Thoracic aorta (tissue), 2 donors: ENCODE results near the gene PPIE. TPM values are rescaled to one million over a fixed set of nuclear protein-coding genes. Genes with fewer than 3 reads are reported as not detected.
"Not testable (repeated sequence)": the region's sequence is repeated elsewhere in the genome, so short reads cannot be mapped to it uniquely, and the experiment has no call there.

Experiments used
- ATAC-seq: fragments of 150-250 bp; one replicate; pipeline ENCODE4 v1.8.0; 2017; ENCODE audit warnings: low read depth; ENCODE audit not compliant: insufficient number of reproducible peaks, low FRiP score
- DNase-seq: peaks from one replicate; pipeline ENCODE4 v3.0.0-alpha.2; 2020; ENCODE audit warnings: low spot score
- H3K27ac ChIP-seq, 2 donors: fragments of 200-600 bp; sonication (generic); 1 replicate in 1 of 2; 2 replicates in 1 of 2; pipeline ENCODE4 v1.5.1; 2016; ENCODE audit warnings: mild to moderate bottlenecking in 2 of 2, moderate library complexity in 2 of 2
- H3K27me3 ChIP-seq: fragments of 200-600 bp; sonication (generic); replicated peaks from 2 replicates; pipeline ENCODE4 v1.6.0; 2016; ENCODE audit warnings: mild to moderate bottlenecking; ENCODE audit not compliant: insufficient read depth
- H3K36me3 ChIP-seq: fragments of 200-600 bp; sonication (generic); one replicate; pipeline ENCODE4 v1.5.1; 2016
- H3K4me1 ChIP-seq, 2 donors: fragments of 200-600 bp; sonication (generic); 1 replicate in 1 of 2; 2 replicates in 1 of 2; pipeline versions ENCODE4 v1.5.1 to v1.6.0; 2016; ENCODE audit warnings: low read depth in 2 of 2, mild to moderate bottlenecking in 1 of 2; ENCODE audit not compliant: control insufficient read depth in 1 of 2
- H3K4me3 ChIP-seq: fragments of 200-600 bp; sonication (generic); 2 replicates; pipeline ENCODE4 v1.5.1; 2016; ENCODE audit warnings: mild to moderate bottlenecking
- H3K9me3 ChIP-seq: fragments of 200-600 bp; sonication (generic); 2 replicates; pipeline ENCODE4 v1.5.1; 2016
- CTCF ChIP-seq: fragments of 200-600 bp; sonication (generic); IDR thresholded peaks from one replicate; pipeline ENCODE4 v1.5.1; 2019; ENCODE audit warnings: antibody characterized with exemption
- total RNA-seq, 2 donors: library from RNA; depleted of rRNA; stranded (reverse); fragments of >200 nt; gene quantifications; one replicate each; pipeline versions ENCODE4 v1.1.0 to v1.2.3, GENCODE V29; 2016

Gene PPIE
- total RNA-seq, 2 donors from 2014 or later = 30.4 to 53.9 TPM

DNA sequence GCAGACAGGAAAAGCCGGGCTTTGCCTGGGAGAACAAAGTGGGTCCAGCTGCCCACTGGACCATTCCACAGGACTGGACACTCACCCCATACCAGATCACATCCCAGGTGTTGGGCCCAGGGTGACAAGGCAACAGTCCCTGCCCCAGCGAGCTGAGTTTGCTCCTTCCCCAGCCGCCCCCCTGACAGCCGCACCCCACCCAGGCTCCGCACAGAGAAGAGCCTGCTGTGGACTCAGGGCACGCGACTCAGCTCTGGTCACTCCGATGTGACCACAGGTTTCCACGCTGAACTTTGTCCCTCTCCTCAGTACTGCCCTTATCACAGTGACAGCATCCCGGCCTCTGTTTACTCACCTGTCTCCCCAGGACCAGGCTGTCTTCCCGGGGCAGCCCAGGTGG lies 48.8 kb downstream of the PPIE start:
- no peaks in the 10 kb centered on the region for H3K36me3 ChIP-seq
- no peak for ATAC-seq
- no peak overlapping the region for H3K27ac ChIP-seq
- no peaks in the 10 kb centered on the region for H3K27me3 ChIP-seq
- DNase-seq = no peak
- peaks cover 0 to 5% of the 10 kb centered on the region in 2 donors for H3K4me1 ChIP-seq
- no peak overlapping the region for H3K4me3 ChIP-seq
- no peak for TF ChIP-seq CTCF
- no peaks in the 10 kb centered on the region for H3K9me3 ChIP-seq

- DNase-seq = not testable (repeated sequence)
These were observed 49.3 kb downstream of the PPIE start for GRCh38 chr1:39787964-39788363.

GRCh38 chr1:39788426-39788757 lies 49.7 kb downstream of the PPIE start:
- ATAC-seq (no peak), DNase-seq (no peak)
- H3K27ac ChIP-seq = no peak overlapping the region
- H3K27me3 ChIP-seq = no peaks in the 10 kb centered on the region
- H3K9me3 ChIP-seq = no peaks in the 10 kb centered on the region
- peak overlapping the region; percentile 70 for H3K4me3 ChIP-seq
- H3K36me3 ChIP-seq = no peaks in the 10 kb centered on the region
- H3K4me1 ChIP-seq = peaks cover 0 to 5% of the 10 kb centered on the region in 2 donors
- no peak for TF ChIP-seq CTCF

More at GRCh38 chr1:39787964-39788363, 49.3 kb downstream of the PPIE start:
- not testable (repeated sequence) for H3K9me3 ChIP-seq, H3K27ac ChIP-seq, H3K4me3 ChIP-seq, H3K36me3 ChIP-seq, H3K4me1 ChIP-seq, H3K27me3 ChIP-seq, ATAC-seq

- H3K9me3 ChIP-seq = no peaks in the 10 kb centered on the region
- H3K27me3 ChIP-seq = no peaks in the 10 kb centered on the region
- DNase-seq = no peak
- H3K27ac ChIP-seq = no peak within 1 kb of the TSS
- no peaks in the 10 kb centered on the region for H3K36me3 ChIP-seq
- ATAC-seq = no peak
- TF ChIP-seq CTCF = no peak
- H3K4me3 ChIP-seq = peak within 1 kb of the TSS; percentile 70
- peaks cover 0 to 5% of the 10 kb centered on the region in 2 donors for H3K4me1 ChIP-seq
These were observed 50.3 kb downstream of the PPIE start, which contains the start of gene BMP8B for GRCh38 chr1:39788758-39789570. Gene BMP8B, minus strand, starts transcription at chr1:39788865. Its CDS starts 380 bp downstream, at chr1:39788485.

DNA sequence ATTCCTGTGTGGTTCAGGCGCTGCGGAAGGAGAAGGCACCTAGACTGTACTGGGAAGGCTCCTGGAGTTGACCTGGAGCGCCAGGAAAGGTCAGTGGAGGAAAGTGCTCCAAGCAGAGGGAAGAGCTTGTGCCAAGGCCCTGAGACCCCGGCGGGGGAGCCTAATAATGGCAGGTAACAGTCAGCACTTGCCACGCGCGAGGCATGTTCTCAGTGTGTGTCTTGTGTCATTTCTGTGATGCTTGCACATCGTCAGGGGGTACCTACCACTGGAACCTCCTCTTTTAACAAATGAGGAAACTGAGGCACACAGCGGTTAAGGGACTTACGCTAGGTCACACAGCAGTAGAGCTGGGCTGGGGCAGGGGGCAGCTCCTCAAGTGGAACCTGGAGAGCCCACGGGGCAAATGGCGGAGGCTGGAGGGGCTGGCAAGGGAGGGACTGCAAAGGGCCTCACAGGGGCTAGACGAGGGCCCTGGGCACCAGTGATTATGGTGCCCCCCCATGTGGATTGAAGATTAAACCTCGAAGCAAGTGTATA lies 51.0 kb downstream of the PPIE start:
- Histone ChIP-seq H3K27me3 (no peaks in the 10 kb centered on the region), H3K9me3 (no peaks in the 10 kb centered on the region), H3K4me3 (peak overlapping the region; percentile 70), H3K36me3 (no peaks in the 10 kb centered on the region), H3K4me1 (peaks cover 0 to 5% of the 10 kb centered on the region in 2 donors), H3K27ac (no peak overlapping the region)
- TF ChIP-seq CTCF = no peak
- DNase-seq (no peak), ATAC-seq (no peak)
